Neural progenitor cell (in vitro differentiated cells): ENCODE data around the gene MOK.

Source experiments
- EZH2 ChIP-seq: fragments of 200-600 bp; sonication (generic); IDR thresholded peaks from 2 replicates; pipeline ENCODE4 v1.6.1; 2017; ENCODE audit warnings: antibody characterized with exemption, mild to moderate bottlenecking, moderate library complexity
- TF ChIP-seq, protein P1 (sequence below): fragments of 200-600 bp; sonication (generic); IDR thresholded peaks from 2 replicates; pipeline ENCODE4 v1.5.1; 2017; ENCODE audit warnings: antibody characterized with exemption, mild to moderate bottlenecking

GRCh38 chr14:102226356-102227125 is 78.4 kb downstream of the MOK start:
- no peak for TF ChIP-seq EZH2
- TF ChIP-seq, protein P1, sequence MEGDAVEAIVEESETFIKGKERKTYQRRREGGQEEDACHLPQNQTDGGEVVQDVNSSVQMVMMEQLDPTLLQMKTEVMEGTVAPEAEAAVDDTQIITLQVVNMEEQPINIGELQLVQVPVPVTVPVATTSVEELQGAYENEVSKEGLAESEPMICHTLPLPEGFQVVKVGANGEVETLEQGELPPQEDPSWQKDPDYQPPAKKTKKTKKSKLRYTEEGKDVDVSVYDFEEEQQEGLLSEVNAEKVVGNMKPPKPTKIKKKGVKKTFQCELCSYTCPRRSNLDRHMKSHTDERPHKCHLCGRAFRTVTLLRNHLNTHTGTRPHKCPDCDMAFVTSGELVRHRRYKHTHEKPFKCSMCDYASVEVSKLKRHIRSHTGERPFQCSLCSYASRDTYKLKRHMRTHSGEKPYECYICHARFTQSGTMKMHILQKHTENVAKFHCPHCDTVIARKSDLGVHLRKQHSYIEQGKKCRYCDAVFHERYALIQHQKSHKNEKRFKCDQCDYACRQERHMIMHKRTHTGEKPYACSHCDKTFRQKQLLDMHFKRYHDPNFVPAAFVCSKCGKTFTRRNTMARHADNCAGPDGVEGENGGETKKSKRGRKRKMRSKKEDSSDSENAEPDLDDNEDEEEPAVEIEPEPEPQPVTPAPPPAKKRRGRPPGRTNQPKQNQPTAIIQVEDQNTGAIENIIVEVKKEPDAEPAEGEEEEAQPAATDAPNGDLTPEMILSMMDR = no peak
